H1 (cell line): ENCODE measurements around the gene MAGI1.
"Not testable (repeated sequence)": the region's sequence is repeated elsewhere in the genome, so short reads cannot be mapped to it uniquely, and the experiment has no call there.

Source experiments
- EP300 ChIP-seq, 2 experiments: IDR thresholded peaks; 1 replicate in 1 of 2; 2 replicates in 1 of 2; pipeline ENCODE4 v1.6.1; 2011 to 2012; ENCODE audit warnings: low read depth in 2 of 2, low read length in 2 of 2, mild to moderate bottlenecking in 2 of 2, borderline replicate concordance in 1 of 2, inconsistent platforms in 1 of 2, moderate library complexity in 1 of 2
- POLR2AphosphoS5 ChIP-seq: IDR thresholded peaks from 2 replicates; pipeline ENCODE4 v1.6.1; 2011; ENCODE audit warnings: low read depth, low read length
- TF ChIP-seq, protein P1 (sequence below), 3 experiments: IDR thresholded peaks; 1 replicate in 2 of 3; 2 replicates in 1 of 3; pipeline versions ENCODE4 v1.5.1 to v1.6.1; 2011; ENCODE audit warnings: low read length in 3 of 3, mild to moderate bottlenecking in 3 of 3, inconsistent platforms in 2 of 3, low read depth in 1 of 3, moderate library complexity in 1 of 3; ENCODE audit not compliant: insufficient read depth in 1 of 3; ENCODE audit errors: control extremely low read depth in 1 of 3

DNA sequence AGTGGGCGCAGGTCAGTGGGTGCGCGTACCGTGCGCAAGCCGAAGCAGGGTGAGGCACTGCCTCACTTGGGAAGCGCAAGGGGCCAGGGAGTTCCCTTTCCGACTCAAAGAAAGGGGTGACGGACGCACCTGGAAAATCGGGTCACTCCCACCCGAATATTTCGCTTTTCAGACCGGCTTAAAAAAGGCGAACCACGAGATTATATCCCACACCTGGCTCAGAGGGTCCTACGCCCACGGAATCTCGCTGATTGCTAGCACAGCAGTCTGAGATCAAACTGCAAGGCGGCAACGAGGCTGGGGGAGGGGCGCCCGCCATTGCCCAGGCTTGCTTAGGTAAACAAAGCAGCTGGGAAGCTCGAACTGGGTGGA lies 529.3 kb downstream of the MAGI1 start:
- TF ChIP-seq, protein P1, sequence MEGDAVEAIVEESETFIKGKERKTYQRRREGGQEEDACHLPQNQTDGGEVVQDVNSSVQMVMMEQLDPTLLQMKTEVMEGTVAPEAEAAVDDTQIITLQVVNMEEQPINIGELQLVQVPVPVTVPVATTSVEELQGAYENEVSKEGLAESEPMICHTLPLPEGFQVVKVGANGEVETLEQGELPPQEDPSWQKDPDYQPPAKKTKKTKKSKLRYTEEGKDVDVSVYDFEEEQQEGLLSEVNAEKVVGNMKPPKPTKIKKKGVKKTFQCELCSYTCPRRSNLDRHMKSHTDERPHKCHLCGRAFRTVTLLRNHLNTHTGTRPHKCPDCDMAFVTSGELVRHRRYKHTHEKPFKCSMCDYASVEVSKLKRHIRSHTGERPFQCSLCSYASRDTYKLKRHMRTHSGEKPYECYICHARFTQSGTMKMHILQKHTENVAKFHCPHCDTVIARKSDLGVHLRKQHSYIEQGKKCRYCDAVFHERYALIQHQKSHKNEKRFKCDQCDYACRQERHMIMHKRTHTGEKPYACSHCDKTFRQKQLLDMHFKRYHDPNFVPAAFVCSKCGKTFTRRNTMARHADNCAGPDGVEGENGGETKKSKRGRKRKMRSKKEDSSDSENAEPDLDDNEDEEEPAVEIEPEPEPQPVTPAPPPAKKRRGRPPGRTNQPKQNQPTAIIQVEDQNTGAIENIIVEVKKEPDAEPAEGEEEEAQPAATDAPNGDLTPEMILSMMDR (IDR thresholded peaks at IDR 0.05; ENCODE audit: control extremely low read depth in 1 of 3, insufficient read depth in 1 of 3, low read depth in 1 of 3, low read length in 3 of 3), result not testable (repeated sequence)
- TF ChIP-seq POLR2AphosphoS5; EP300 (IDR thresholded peaks at IDR 0.05; ENCODE audit: borderline replicate concordance in 1 of 2, low read depth in 2 of 2, low read length in 2 of 2): not testable (repeated sequence)
